ENCODE data around the gene HBA1. TPM values are rescaled to one million over a fixed set of nuclear protein-coding genes. Genes with fewer than 3 reads are reported as not detected.
"Not testable (repeated sequence)": the region's sequence is repeated elsewhere in the genome, so short reads cannot be mapped to it uniquely, and the experiment has no call there.

HBA1 gene
- total RNA-seq, 2 experiments from 2014 or later, result not detected

- no peak overlapping the region for H2AFZ ChIP-seq (ENCODE audit: low read length)
- no peak overlapping the region for H3K27ac ChIP-seq (ENCODE audit: low read depth, low read length, poor library complexity, severe bottlenecking)
- DNase-seq (ENCODE audit: low spot score), result no peak
- intact Hi-C loops (cut with micrococcal nuclease; ENCODE audit: unreplicated experiment), result no loop called here
- ChIA-PET POLR2A (no interaction called here), CTCF (ENCODE audit: unreplicated experiment) (interaction anchor here (0.6 kb wide), 1 partner anchor 100 kb away, joined by 3 read pairs; no protein-coding TSS in a partner anchor)
- H3K9me2 ChIP-seq (ENCODE audit: insufficient read depth, low read length), result no peaks in the 10 kb centered on the region
- peaks cover 98% of the 10 kb centered on the region for H3K36me3 ChIP-seq (ENCODE audit: insufficient read depth, low read length)
- TF ChIP-seq CTCF (conservative IDR thresholded peaks at IDR 0.05; ENCODE audit: low read length) (no peak), EZH2phosphoT487 (IDR thresholded peaks at IDR 0.05; ENCODE audit: borderline replicate concordance, low read depth, low read length) (no peak)
- H3K4me1 ChIP-seq (ENCODE audit: insufficient read depth, low read length, poor library complexity, severe bottlenecking), result no peaks in the 10 kb centered on the region
- no peak overlapping the region for H3K4me2 ChIP-seq (ENCODE audit: low read length)
- H4K20me1 ChIP-seq (ENCODE audit: insufficient read depth, low read length), result no peaks in the 10 kb centered on the region
- no peaks in the 10 kb centered on the region; the same call in 1 of the 2 replicates for H3K79me2 ChIP-seq (ENCODE audit: insufficient read depth, low read depth, low read length)
- H3K4me3 ChIP-seq (ENCODE audit: low read depth, low read length, poor library complexity, severe bottlenecking), result no peak overlapping the region
- no peaks in the 10 kb centered on the region for H3K9me3 ChIP-seq (ENCODE audit: low read length)
- BruUV-seq (replicated peaks), result no TSS peak
These were observed 23.9 kb downstream of the HBA1 start for GRCh38 chr16:200388-200787.

GRCh38 chr16:203246-203645, 26.8 kb downstream of the HBA1 start:
- no peaks in the 10 kb centered on the region for H4K20me1 ChIP-seq (ENCODE audit: insufficient read depth, low read length)
- H3K4me3 ChIP-seq (ENCODE audit: low read depth, low read length, poor library complexity, severe bottlenecking), result no peak overlapping the region
- peaks cover 97% of the 10 kb centered on the region for H3K36me3 ChIP-seq (ENCODE audit: insufficient read depth, low read length)
- no TSS peak for BruUV-seq (replicated peaks)
- no peak overlapping the region for H3K27ac ChIP-seq (ENCODE audit: low read depth, low read length, poor library complexity, severe bottlenecking)
- H3K9me2 ChIP-seq (ENCODE audit: insufficient read depth, low read length), result no peaks in the 10 kb centered on the region
- no peak overlapping the region for H3K4me2 ChIP-seq (ENCODE audit: low read length)
- TF ChIP-seq CTCF (conservative IDR thresholded peaks at IDR 0.05; ENCODE audit: low read length) (no peak), EZH2phosphoT487 (IDR thresholded peaks at IDR 0.05; ENCODE audit: borderline replicate concordance, low read depth, low read length) (no peak)
- no peak overlapping the region for H2AFZ ChIP-seq (ENCODE audit: low read length)
- intact Hi-C loops (cut with micrococcal nuclease; ENCODE audit: unreplicated experiment), result no loop called here
- H3K9me3 ChIP-seq (ENCODE audit: low read length), result no peaks in the 10 kb centered on the region
- CTCF ChIA-PET (ENCODE audit: unreplicated experiment), result no interaction called here
- POLR2A ChIA-PET, result interaction anchor here (0.6 to 1.5 kb wide), 2 partner anchors 8 to 25 kb away, joined by 3 read pairs; no protein-coding TSS in a partner anchor
- H3K79me2 ChIP-seq (ENCODE audit: insufficient read depth, low read depth, low read length), result no peaks in the 10 kb centered on the region; the same call in 1 of the 2 replicates
- H3K4me1 ChIP-seq (ENCODE audit: insufficient read depth, low read length, poor library complexity, severe bottlenecking), result no peaks in the 10 kb centered on the region
- no peak for DNase-seq (ENCODE audit: low spot score)

GRCh38 chr16:204046-204445, 27.6 kb downstream of the HBA1 start:
- H3K27ac ChIP-seq (ENCODE audit: low read depth, low read length, poor library complexity, severe bottlenecking); H3K9me3 ChIP-seq (ENCODE audit: low read length); DNase-seq (ENCODE audit: low spot score); intact Hi-C loops (cut with micrococcal nuclease; ENCODE audit: unreplicated experiment); H3K4me3 ChIP-seq (ENCODE audit: low read depth, low read length, poor library complexity, severe bottlenecking); CTCF ChIA-PET (ENCODE audit: unreplicated experiment); H3K9me2 ChIP-seq (ENCODE audit: insufficient read depth, low read length); BruUV-seq (replicated peaks); H2AFZ ChIP-seq (ENCODE audit: low read length); H4K20me1 ChIP-seq (ENCODE audit: insufficient read depth, low read length); H3K79me2 ChIP-seq (ENCODE audit: insufficient read depth, low read depth, low read length); H3K4me2 ChIP-seq (ENCODE audit: low read length); H3K4me1 ChIP-seq (ENCODE audit: insufficient read depth, low read length, poor library complexity, severe bottlenecking): not testable (repeated sequence)
- POLR2A ChIA-PET, result interaction anchor here (1.5 kb wide), 1 partner anchor 24 kb away, joined by 3 read pairs; no protein-coding TSS in a partner anchor
- peaks cover 97% of the 10 kb centered on the region for H3K36me3 ChIP-seq (ENCODE audit: insufficient read depth, low read length)

- H3K4me1 ChIP-seq (ENCODE audit: insufficient read depth, low read length, poor library complexity, severe bottlenecking); H3K9me2 ChIP-seq (ENCODE audit: insufficient read depth, low read length); BruUV-seq (replicated peaks); H4K20me1 ChIP-seq (ENCODE audit: insufficient read depth, low read length); H2AFZ ChIP-seq (ENCODE audit: low read length); intact Hi-C loops (cut with micrococcal nuclease; ENCODE audit: unreplicated experiment); H3K27ac ChIP-seq (ENCODE audit: low read depth, low read length, poor library complexity, severe bottlenecking); POLR2A ChIA-PET; H3K4me3 ChIP-seq (ENCODE audit: low read depth, low read length, poor library complexity, severe bottlenecking); CTCF ChIA-PET (ENCODE audit: unreplicated experiment); H3K4me2 ChIP-seq (ENCODE audit: low read length); H3K9me3 ChIP-seq (ENCODE audit: low read length); H3K79me2 ChIP-seq (ENCODE audit: insufficient read depth, low read depth, low read length); DNase-seq (ENCODE audit: low spot score): not testable (repeated sequence)
- peaks cover 96% of the 10 kb centered on the region for H3K36me3 ChIP-seq (ENCODE audit: insufficient read depth, low read length)
These were observed 32.9 kb downstream of the HBA1 start for GRCh38 chr16:209359-209758.

GRCh38 chr16:211631-212180, 35.2 kb downstream of the HBA1 start:
- CTCF ChIA-PET (ENCODE audit: unreplicated experiment); H3K9me3 ChIP-seq (ENCODE audit: low read length); intact Hi-C loops (cut with micrococcal nuclease; ENCODE audit: unreplicated experiment); H3K27ac ChIP-seq (ENCODE audit: low read depth, low read length, poor library complexity, severe bottlenecking); H3K4me3 ChIP-seq (ENCODE audit: low read depth, low read length, poor library complexity, severe bottlenecking); H3K79me2 ChIP-seq (ENCODE audit: insufficient read depth, low read depth, low read length); DNase-seq (ENCODE audit: low spot score); H2AFZ ChIP-seq (ENCODE audit: low read length); H3K9me2 ChIP-seq (ENCODE audit: insufficient read depth, low read length); POLR2A ChIA-PET; H4K20me1 ChIP-seq (ENCODE audit: insufficient read depth, low read length); H3K4me1 ChIP-seq (ENCODE audit: insufficient read depth, low read length, poor library complexity, severe bottlenecking); H3K4me2 ChIP-seq (ENCODE audit: low read length); BruUV-seq (replicated peaks): not testable (repeated sequence)
- peaks cover 96% of the 10 kb centered on the region for H3K36me3 ChIP-seq (ENCODE audit: insufficient read depth, low read length)
